ENCODE measurements around the gene LCN6. TPM values are rescaled to one million over a fixed set of nuclear protein-coding genes. Genes with fewer than 3 reads are reported as not detected.
"Not testable (repeated sequence)": the region's sequence is repeated elsewhere in the genome, so short reads cannot be mapped to it uniquely, and the experiment has no call there.

Gene LCN6
- total RNA-seq, 2 experiments from 2014 or later = not detected

DNA sequence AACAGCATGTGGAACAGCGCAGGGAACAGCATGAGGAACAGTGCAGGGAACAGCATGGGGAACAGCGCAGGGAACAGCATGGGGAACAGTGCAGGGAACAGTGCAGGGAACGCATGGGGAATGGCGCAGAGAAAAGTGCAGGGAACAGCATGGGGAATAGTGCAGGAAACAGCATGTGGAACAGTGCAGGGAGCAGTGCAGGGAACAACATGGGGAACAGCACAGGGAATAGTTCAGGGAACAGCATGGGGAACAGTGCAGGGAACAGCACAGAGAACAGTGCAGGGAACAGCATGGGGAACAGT lies 7.8 kb upstream of the LCN6 start:
- Mint-ChIP-seq H3K27ac (no peak overlapping the region), H3K27me3 (peaks cover 29% of the 10 kb centered on the region), H3K4me1 (ENCODE audit: low read depth) (no peaks in the 10 kb centered on the region), H3K36me3 (ENCODE audit: low read depth) (no peaks in the 10 kb centered on the region), H3K4me3 (no peak overlapping the region), H3K9me3 (peaks cover 12% of the 10 kb centered on the region)
- TF ChIP-seq, protein P1, sequence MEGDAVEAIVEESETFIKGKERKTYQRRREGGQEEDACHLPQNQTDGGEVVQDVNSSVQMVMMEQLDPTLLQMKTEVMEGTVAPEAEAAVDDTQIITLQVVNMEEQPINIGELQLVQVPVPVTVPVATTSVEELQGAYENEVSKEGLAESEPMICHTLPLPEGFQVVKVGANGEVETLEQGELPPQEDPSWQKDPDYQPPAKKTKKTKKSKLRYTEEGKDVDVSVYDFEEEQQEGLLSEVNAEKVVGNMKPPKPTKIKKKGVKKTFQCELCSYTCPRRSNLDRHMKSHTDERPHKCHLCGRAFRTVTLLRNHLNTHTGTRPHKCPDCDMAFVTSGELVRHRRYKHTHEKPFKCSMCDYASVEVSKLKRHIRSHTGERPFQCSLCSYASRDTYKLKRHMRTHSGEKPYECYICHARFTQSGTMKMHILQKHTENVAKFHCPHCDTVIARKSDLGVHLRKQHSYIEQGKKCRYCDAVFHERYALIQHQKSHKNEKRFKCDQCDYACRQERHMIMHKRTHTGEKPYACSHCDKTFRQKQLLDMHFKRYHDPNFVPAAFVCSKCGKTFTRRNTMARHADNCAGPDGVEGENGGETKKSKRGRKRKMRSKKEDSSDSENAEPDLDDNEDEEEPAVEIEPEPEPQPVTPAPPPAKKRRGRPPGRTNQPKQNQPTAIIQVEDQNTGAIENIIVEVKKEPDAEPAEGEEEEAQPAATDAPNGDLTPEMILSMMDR (IDR thresholded peaks at IDR 0.05) = no peak
- DNase-seq (no peak), ATAC-seq (ENCODE audit: poor library complexity) (no peak)
- Histone ChIP-seq H3K4me1 (ENCODE audit: insufficient read depth, low read length) (no peaks in the 10 kb centered on the region), H3K27ac (ENCODE audit: low read depth in 1 of 2, low read length in 2 of 2) (no peak overlapping the region), H3K27me3 (ENCODE audit: control insufficient read depth in 1 of 2, insufficient read depth in 2 of 2, low read length in 2 of 2) (peaks cover 0 to 3% of the 10 kb centered on the region in 2 experiments), H3K4me3 (ENCODE audit: low read length) (no peak overlapping the region), H3K36me3 (ENCODE audit: insufficient read depth, low read length) (no peaks in the 10 kb centered on the region), H3K9me3 (ENCODE audit: control insufficient read depth in 1 of 2, insufficient read depth in 1 of 2, low read length in 2 of 2) (peaks cover 16 to 54% of the 10 kb centered on the region in 2 experiments)
- ChIA-PET CTCF (no interaction called here), POLR2A (no interaction called here)
- intact Hi-C loops (cut with DNase I, micrococcal nuclease) = no loop called here

DNA sequence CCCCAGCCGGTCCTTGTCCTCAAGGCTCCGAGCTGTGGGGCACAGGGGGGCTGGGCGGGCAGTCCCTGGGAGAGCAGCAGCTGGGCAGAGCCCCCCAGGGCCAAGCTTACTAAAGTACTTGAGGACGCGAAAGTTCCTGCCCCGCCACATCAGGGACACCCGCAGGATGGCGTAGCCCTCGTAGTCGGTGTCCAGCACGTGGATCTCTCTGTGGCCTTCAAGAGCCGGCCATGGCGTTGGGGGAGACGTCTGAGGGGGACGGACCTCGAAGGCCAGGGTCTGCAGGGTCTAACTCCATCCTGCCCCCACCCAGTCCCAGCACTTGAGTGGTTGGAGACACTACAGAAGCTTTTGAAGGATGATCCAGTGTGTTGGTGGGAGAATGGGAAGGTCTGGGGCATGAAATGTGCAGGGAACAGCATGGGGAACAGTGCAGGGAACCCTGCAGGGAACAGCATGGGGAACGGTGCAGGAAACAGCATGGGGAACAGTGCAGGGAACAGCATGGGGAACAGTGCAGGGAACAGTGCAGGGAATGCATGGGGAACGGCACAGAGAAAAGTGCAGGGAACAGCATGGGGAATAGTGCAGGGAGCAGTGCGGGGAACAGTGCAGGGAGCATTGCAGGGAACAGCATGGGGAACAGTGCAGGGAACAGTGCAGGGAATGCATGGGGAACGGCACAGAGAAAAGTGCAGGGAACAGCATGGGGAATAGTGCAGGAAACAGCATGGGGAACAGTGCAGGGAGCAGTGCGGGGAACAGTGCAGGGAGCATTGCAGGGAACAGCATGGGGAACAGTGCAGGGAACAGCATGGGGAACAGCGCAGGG lies 7.2 kb upstream of the LCN6 start:
- H3K4me1 ChIP-seq (ENCODE audit: insufficient read depth, low read length); H3K27ac Mint-ChIP-seq; H3K36me3 ChIP-seq (ENCODE audit: insufficient read depth, low read length); CTCF ChIA-PET; H3K4me3 ChIP-seq (ENCODE audit: low read length); ATAC-seq (ENCODE audit: poor library complexity); intact Hi-C loops (cut with DNase I, micrococcal nuclease); H3K27ac ChIP-seq (ENCODE audit: low read depth in 1 of 2, low read length in 2 of 2); DNase-seq; H3K27me3 ChIP-seq (ENCODE audit: control insufficient read depth in 1 of 2, insufficient read depth in 2 of 2, low read length in 2 of 2); H3K4me1 Mint-ChIP-seq (ENCODE audit: low read depth); POLR2A ChIA-PET; H3K4me3 Mint-ChIP-seq; H3K36me3 Mint-ChIP-seq (ENCODE audit: low read depth): not testable (repeated sequence)
- H3K9me3 Mint-ChIP-seq = peaks cover 12% of the 10 kb centered on the region
- H3K27me3 Mint-ChIP-seq = peaks cover 24% of the 10 kb centered on the region
- peaks cover 16 to 54% of the 10 kb centered on the region in 2 experiments for H3K9me3 ChIP-seq (ENCODE audit: control insufficient read depth in 1 of 2, insufficient read depth in 1 of 2, low read length in 2 of 2)

DNA sequence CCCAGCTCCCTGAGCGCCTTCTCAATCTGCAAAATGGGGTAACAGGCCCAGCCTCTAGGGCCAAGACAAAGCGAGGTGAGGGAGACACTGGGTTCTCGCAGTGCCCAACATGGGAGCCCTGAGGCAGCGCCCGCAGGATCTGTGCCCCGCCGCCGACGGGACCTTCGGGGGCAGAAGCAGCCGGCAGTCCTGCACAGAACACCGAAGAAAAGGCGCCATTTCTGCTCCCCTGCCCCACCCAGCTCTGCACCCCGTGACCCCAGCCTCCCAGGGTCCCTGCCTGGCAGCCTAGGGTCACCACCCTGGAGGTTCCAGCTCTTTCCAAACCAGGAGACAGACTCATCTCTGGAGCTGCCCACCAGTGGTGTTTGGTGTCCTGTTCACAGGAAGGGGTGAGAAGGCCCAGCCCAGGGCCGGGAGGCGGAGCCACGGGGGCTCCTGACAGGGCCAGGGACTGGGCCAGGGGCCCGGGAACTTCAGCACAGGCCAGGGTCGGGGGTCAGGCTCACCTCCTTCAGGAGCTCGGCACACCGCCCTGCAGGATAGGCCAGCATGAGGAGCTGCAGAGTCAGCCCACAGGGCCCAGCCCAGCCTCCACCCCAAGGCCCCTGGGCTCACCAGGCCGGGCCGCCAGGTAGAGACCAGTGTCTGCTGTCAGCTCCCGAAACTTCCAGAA lies 6.4 kb upstream of the LCN6 start:
- no peaks in the 10 kb centered on the region for H3K36me3 Mint-ChIP-seq (ENCODE audit: low read depth)
- Histone ChIP-seq H3K9me3 (ENCODE audit: control insufficient read depth in 1 of 2, insufficient read depth in 1 of 2, low read length in 2 of 2) (peaks cover 16 to 54% of the 10 kb centered on the region in 2 experiments), H3K36me3 (ENCODE audit: insufficient read depth, low read length) (no peaks in the 10 kb centered on the region), H3K4me1 (ENCODE audit: insufficient read depth, low read length) (no peaks in the 10 kb centered on the region), H3K4me3 (ENCODE audit: low read length) (no peak overlapping the region), H3K27me3 (ENCODE audit: control insufficient read depth in 1 of 2, insufficient read depth in 2 of 2, low read length in 2 of 2) (peaks cover 0 to 3% of the 10 kb centered on the region in 2 experiments), H3K27ac (ENCODE audit: low read depth in 1 of 2, low read length in 2 of 2) (no peak overlapping the region)
- ChIA-PET POLR2A (no interaction called here), CTCF (no interaction called here)
- TF ChIP-seq, protein P1 (IDR thresholded peaks at IDR 0.05) = no peak
- DNase-seq (no peak), ATAC-seq (ENCODE audit: poor library complexity) (no peak)
- H3K27ac Mint-ChIP-seq = no peak overlapping the region
- peaks cover 19% of the 10 kb centered on the region for H3K27me3 Mint-ChIP-seq
- H3K4me3 Mint-ChIP-seq = no peak overlapping the region
- no peaks in the 10 kb centered on the region for H3K4me1 Mint-ChIP-seq (ENCODE audit: low read depth)
- peaks cover 12% of the 10 kb centered on the region for H3K9me3 Mint-ChIP-seq
- intact Hi-C loops (cut with DNase I, micrococcal nuclease) = no loop called here
